ENCODE results near the gene SPSB2.
"Not testable (repeated sequence)": the region's sequence is repeated elsewhere in the genome, so short reads cannot be mapped to it uniquely, and the experiment has no call there.

The SPSB2 gene

GRCh38 chr12:6873094-6874014, at the start of gene SPSB2:
TSS of gene SPSB2 (minus strand) at chr12:6873303. CDS start at chr12:6872901, 402 bp downstream.
- FAIRE-seq, result peak; percentile 92

DNA sequence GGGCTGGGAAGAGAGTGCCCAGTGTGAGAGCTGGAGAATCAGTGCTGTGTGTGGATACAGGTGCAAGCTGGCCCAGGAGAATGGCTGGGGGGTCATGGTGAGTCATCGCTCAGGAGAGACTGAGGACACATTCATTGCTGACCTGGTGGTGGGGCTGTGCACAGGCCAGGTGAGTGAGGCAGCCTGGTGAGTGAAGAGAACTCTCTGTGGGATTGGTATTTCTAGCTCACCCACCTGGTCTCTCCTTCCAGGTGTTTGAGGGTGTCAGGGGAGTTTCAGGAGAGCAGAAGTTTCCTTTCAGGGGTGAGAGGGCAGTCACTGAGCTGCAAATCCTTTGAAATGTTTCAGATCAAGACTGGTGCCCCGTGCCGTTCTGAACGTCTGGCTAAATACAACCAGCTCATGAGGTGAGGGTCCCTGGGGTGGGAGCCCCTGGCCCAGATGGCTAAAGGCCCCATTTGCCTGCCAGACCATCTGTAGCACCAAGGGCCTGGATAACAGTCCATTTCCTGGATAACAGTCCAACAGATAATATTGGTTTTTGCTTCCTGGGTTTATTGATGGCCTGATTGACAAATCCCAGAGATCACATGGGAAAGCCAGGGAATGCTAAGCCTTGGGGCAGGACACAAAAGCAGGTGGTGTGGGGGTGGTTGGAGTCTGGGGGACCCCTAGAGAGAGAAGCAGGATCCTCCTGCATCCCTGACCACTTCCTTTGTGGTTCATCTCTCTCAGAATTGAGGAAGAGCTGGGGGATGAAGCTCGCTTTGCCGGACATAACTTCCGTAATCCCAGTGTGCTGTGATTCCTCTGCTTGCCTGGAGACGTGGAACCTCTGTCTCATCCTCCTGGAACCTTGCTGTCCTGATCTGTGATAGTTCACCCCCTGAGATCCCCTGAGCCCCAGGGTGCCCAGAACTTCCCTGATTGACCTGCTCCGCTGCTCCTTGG, 49.2 kb upstream of the SPSB2 start:
- no peak for FAIRE-seq

DNA sequence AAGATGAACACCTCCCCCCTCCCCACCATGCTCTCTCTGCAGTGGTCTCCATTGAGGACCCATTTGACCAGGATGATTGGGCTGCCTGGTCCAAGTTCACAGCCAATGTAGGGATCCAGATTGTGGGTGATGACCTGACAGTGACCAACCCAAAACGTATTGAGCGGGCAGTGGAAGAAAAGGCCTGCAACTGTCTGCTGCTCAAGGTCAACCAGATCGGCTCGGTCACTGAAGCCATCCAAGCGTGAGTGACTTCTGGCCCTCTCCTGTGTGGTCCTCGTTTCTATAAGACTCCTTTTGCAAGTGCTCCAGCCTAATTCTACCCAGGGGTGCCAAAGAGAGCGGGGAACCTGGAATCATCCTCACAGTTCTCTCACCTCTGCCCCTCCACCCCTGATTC, 48.4 kb upstream of the SPSB2 start:
- no peak for FAIRE-seq

GRCh38 chr12:6919588-6919987, 46.5 kb upstream of the SPSB2 start:
- no peak for FAIRE-seq

DNA sequence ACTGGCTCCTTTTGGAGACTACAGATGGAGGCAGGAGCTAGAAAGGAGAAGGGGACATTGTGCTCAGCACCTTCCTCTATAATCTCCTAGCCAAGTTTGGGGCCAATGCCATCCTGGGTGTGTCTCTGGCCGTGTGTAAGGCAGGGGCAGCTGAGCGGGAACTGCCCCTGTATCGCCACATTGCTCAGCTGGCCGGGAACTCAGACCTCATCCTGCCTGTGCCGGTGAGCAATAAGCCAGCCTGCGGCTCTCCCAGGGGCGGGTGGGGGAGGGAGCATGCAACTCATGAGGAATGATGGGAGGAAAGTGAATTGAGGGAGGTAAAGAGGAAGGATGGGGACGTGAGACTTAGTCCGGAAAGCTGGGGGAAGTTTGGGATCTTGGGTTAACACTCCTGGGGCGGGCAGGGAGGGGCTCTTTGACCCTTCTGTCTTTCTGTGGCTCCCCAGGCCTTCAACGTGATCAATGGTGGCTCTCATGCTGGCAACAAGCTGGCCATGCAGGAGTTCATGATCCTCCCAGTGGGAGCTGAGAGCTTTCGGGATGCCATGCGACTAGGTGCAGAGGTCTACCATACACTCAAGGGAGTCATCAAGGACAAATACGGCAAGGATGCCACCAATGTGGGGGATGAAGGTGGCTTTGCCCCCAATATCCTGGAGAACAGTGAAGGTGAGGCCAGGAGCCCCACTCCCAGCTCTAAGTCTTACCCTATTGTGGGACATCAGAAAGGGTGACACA, 44.6 kb upstream of the SPSB2 start:
- no peak for FAIRE-seq

DNA sequence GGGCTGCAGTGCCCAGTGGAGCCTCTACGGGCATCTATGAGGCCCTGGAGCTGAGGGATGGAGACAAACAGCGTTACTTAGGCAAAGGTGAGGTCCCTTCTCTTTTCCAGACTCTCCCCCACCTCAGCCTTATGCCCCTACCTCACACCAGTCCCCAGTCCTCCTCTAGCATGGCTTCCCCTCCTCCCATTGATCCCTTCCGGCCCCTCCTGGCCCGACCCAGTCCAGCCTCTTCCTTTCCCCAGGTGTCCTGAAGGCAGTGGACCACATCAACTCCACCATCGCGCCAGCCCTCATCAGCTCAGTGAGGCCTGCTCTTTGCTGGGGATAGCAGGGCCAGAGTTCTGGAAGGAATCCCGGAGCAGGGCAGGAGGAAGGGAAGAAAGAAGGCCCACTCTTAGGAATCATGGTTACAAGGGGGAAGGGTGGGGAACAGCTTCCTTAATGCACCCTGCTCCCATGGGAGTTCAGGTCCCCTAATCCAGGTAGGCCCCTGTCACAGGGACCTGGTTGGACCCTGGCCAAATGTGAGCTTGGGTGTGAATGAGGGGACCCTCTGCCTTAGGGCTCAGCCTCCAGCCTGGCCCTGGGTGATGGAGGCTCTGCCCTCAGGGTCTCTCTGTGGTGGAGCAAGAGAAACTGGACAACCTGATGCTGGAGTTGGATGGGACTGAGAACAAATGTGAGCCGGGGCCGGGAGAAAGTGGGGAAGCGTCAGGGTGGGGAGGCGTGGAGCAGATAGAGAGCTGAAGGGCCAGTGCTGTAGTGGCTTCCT, 43.5 kb upstream of the SPSB2 start:
- FAIRE-seq, result no peak

DNA sequence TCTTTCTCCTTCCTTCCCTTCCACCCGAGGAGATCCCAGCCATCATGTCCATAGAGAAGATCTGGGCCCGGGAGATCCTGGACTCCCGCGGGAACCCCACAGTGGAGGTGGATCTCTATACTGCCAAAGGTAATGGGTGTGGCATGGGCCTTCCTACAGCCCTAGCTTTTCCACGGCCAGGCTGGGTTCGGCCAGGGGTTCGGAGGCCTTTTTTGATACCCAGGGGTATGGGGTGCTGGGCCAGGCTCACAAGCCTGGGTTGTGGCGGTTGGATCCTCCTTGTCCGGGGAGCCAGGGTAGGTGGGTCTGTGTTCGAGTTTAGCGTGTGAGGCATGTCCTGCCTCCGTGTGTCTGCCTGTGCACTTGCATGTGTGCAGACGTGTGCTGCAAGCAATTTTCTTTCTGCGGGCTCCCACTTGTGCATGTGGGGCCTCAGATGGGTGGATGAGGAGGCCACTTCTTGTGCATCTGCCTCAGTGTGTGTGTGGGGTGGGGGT, 42.7 kb upstream of the SPSB2 start:
- FAIRE-seq, result no peak

DNA sequence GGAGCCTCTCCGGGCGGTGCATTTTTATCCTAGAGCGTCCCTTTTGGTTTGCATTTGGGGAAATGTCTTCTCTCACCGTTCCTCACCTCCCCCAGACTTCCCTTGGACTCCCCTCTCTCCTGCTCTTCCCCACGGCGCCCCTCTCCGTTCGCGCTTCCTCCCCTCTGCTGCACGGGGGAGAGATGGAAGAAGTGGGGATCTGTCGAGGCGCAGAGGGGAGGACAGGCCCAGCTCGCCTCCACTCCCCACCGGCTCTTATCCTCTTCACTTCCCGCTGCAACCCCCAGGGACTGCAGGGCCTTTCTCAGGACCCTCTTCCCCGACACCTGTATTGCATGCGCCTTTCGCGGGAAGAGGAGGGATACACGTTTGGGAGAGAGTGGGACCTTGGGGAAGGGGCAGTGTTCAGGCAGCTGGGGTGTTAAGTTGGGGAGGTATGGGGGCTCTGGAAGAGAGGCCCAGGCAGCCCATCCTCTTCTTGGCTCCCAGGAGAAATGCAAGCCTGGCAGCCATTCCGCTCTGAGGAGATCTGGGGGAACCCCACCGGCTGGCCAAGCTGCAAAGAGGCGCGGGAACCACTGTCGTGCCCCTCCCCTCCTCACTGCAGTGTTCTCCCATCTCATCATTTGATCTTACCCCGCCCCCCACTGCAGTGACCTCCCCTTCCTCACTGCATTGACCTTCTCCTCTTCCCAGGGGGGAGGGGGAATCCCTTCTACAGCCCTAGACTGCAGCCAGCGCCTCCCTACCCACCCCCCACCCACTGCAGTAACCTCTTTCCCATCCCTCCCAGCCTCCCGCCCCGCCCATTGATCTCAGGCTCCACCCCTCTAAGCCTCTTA, 42.1 kb upstream of the SPSB2 start:
- no peak for FAIRE-seq

DNA sequence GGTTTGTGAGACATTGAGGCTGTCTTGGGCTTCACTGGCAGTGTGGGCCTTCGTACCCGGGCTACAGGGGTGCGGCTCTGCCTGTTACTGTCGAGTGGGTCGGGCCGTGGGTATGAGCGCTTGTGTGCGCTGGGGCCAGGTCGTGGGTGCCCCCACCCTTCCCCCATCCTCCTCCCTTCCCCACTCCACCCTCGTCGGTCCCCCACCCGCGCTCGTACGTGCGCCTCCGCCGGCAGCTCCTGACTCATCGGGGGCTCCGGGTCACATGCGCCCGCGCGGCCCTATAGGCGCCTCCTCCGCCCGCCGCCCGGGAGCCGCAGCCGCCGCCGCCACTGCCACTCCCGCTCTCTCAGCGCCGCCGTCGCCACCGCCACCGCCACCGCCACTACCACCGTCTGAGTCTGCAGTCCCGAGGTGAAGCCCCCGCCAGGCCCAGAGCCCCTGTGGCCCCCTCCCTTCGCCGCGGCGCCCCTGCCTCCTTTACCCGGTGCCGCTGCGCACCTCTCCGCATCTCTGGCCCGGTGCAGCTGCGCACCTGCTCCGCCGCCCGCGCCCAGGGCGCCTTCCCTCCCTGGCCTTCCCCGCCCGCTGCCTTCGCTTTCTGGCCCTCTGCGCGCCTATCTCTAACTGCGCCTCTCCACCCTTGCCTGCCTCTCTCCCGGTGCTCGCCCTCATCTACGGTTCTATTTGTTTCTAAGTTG, 41.3 kb upstream of the SPSB2 start, which contains the start of gene ENO2:
Gene ENO2 (plus strand): TSS at position 335 of the 701 bp plus-strand sequence. CDS start 1,253 bp downstream, outside the sequence.
- no peak for FAIRE-seq

- FAIRE-seq, result no peak
Observed at GRCh38 chr12:6912164-6912935, 39.2 kb upstream of the SPSB2 start.

GRCh38 chr12:6909421-6910145, 36.5 kb upstream of the SPSB2 start:
- FAIRE-seq, result no peak

GRCh38 chr12:6908141-6908540, 35.0 kb upstream of the SPSB2 start:
- FAIRE-seq, result not testable (repeated sequence)

DNA sequence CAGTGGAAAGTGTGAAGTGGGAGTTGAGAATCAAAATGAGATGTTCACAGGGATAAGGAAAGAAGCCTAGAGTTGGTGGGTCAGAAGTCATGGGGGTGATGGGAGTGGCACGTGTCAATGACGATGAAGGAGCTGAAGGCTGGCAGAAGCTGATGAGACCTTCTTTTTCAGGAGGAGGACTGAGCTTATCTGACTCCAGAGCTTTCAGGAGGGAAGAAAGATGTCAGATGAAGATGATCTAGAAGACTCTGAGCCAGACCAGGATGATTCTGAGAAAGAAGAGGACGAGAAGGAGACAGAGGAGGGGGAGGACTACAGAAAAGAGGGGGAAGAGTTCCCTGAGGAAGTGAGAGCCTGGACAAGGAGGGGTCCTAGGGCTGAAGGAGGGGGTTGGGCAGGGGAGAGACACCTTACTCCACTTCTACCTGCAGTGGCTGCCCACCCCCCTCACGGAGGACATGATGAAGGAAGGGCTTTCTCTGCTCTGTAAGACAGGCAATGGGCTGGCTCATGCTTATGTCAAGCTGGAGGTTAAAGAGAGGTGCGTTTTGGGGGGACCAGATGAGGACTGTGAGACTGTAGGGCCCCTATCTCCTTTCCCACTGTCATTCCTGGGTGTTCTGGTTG, 32.4 kb upstream of the SPSB2 start:
- no peak for FAIRE-seq

DNA sequence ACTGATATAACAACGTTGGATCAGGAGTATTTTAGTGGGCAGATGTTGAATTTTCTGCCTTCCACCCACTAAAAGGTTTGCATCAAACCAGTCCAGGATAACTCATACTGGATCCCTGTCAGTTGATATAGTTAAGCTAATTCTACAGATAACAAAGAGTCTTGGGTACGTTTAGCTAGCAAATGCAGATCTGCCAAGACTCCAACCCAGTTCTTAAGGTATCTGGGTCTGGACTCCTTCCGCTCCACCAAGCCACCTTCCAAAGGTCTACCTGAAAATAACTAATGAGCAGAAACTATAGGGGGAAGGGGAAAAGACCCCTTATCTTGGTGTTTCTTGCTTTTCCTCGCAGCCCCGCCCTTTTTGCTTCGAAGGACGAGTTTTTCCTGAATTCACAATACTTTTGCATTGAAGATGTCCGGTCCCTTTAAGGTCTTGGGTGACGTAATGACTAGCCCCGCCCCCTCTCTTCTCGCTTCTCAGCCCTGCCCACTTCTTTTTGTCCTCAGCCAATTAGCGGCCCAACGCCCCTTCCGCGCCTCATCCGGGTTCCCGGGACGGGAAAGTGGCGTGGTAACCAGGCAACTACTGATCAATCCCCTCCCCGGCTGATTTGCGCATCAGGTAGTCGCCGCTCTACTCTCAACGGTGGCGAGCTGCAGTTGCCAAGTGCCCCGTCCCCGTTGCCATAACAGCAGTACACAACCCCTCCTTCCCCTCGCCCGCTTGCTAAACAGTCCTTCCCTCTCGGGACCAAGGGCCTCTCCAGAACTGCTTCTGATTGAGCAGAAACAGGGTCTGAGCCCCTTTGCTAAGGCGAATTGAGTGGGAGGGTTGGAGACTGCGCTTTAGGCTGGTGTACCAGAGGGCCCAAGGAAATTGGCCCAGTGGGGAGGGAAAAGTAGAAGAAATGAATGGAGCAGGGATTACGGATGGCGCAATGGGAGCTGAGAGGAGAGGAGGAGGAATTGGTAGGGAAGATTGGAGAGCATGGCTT, 31.5 kb upstream of the SPSB2 start, which contains the start of gene LRRC23:
Gene LRRC23 (plus strand): TSS at position 543 of the 997 bp plus-strand sequence. CDS start 812 bp downstream, outside the sequence.
- FAIRE-seq, result peak; percentile 97

GRCh38 chr12:6903722-6904121, 30.6 kb upstream of the SPSB2 start:
- FAIRE-seq, result no peak

GRCh38 chr12:6902448-6902847, 29.3 kb upstream of the SPSB2 start:
- FAIRE-seq, result no peak
